ENCODE measurements around the gene LHPP.

The LHPP gene

DNA sequence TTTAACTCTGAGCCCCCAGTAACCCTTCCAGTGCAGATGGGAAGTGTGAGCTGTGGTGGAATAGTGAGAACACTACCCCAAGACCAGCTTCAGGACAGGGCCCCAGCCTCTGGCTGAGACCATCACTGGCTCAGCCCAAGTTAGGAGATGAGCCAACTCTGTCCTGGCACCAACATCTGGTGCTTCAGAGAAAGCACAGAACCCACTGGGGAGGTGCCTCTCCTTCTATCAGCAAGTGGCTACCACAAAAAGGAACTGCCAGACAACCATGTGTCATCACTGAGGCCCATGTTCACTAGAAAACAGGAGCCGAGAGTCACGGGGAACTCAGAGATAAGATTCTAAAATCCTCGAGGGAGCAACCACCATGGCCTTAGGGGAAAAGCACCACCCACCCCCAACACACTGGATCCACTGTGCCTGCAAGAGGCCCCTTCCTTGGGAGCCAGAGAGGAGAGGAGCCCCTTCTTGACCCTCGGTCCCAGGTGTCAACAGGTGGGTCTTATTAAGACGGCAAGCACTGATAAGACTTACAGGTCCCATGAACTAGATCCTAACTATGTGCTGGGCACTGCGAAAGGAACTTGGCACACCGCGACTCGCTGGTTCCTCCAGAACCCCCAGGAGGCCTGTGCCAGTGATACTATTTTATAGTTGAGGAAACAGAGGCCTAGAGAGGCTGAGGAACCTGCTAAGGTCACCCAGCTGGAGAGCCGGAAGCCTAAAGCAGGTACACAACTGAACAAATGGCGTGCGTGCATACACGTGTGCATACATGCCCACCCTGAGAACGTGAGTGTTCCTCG lies 179.9 kb downstream of the LHPP start:
- H3K4me3 ChIP-seq (ENCODE audit: low read length) = no peak overlapping the region
- TF ChIP-seq ZNF274 (IDR thresholded peaks at IDR 0.05; ENCODE audit: low read depth, low read length) = no peak

GRCh38 chr10:124642088-124642710 lies 180.6 kb downstream of the LHPP start:
- H3K4me3 ChIP-seq (ENCODE audit: low read length) = no peak overlapping the region
- TF ChIP-seq ZNF274 (IDR thresholded peaks at IDR 0.05; ENCODE audit: low read depth, low read length) = no peak

GRCh38 chr10:124643330-124644009 lies 181.8 kb downstream of the LHPP start:
- H3K4me3 ChIP-seq (ENCODE audit: low read length) = no peak overlapping the region
- no peak for TF ChIP-seq ZNF274 (IDR thresholded peaks at IDR 0.05; ENCODE audit: low read depth, low read length)

DNA sequence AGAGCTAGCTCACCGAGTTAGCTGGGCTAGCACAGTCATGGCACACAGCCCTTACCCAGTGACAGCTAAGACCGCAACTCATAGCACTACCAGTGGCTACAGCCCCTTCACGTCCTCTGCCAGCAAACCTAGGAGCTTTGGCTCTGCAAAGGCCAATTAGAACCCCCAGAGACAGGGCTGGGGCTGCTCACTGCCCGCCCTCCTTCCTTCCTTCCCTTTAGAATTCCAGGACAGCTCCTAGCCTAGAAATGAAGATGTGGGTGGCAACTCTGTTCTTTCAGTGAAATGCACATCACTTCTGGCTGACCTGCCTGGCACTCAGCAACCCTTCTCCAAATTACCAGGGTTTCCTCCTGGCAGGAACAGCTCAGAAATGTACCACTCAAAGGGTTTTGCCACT lies 182.6 kb downstream of the LHPP start:
- no peak for TF ChIP-seq ZNF274 (IDR thresholded peaks at IDR 0.05; ENCODE audit: low read depth, low read length)
- H3K4me3 ChIP-seq (ENCODE audit: low read length) = no peak overlapping the region

- H3K4me3 ChIP-seq (ENCODE audit: low read length) = no peak overlapping the region
- no peak for TF ChIP-seq ZNF274 (IDR thresholded peaks at IDR 0.05; ENCODE audit: low read depth, low read length)
Measured at GRCh38 chr10:124644771-124645415, 183.3 kb downstream of the LHPP start.

DNA sequence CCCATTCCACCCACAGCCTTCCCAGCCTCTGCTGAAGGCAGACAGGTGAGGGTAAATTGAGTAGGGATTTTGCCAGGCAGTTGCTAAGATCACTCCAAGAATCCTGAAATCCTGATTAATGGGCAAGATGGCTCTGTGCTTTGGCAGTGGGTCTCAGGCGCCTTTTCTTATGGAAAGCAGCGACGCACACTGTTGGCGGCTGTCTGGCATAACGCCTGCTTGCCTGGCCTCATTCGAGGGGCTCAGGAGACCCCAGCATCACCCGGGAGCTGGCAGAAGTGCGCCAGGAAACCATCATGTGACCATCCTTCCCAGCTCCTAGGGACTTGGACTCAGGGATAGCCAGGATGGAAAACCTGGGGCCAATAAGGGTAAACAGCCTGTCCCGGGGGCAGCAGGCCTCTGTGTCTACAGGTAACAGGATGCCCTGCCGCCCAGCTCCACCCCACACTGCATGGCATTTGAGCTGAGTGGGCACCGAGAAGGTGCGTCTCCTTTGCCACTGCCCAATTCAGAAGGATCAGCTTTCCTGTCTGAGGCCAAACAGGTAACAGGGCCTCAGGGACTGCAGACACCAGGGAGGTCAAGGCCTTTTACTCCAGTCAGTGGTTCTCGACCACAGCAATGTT lies 184.0 kb downstream of the LHPP start:
- no peak for TF ChIP-seq ZNF274 (IDR thresholded peaks at IDR 0.05; ENCODE audit: low read depth, low read length)
- H3K4me3 ChIP-seq (ENCODE audit: low read length) = no peak overlapping the region

DNA sequence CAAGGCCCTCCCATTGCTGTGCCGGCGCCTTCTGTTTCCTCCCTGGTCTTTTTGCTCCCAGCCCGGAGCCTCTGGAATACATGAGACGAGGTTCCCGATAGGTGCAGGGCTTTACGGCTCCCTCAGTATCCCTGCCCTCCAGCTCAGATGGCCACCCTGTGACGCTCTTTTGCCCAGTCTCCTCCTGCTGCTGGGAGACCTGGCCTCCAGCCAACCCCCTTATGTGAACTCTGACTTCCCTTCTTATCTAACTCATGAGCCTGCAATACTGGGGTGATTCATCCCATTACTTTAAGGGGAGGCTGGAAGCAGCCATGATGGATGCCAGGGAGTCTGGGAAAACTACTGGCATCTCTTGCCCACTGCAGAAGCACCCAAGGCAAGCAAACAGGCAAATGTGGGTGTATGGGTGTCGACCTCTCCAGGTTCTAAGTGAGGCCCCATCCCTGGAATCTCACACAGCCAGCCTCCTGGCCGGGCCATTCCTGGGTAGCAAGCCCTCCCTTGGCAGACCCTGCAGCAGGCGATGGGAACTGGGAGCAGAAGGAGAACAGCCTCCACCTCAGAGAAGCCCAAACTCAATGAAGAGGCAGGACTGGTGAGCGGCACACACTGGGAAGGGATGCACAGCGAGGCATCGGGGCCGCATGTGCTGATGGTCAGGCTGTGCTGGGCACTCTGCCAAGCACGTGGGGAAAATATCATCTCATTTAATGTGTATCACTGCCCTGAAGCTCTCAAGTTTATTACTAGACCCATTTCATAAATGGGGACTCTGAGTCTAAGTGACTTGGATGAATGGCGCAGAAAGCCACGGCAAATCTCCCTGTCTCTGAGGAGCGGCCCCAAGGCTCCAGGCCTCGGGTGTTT lies 185.1 kb downstream of the LHPP start:
- no peak for TF ChIP-seq ZNF274 (IDR thresholded peaks at IDR 0.05; ENCODE audit: low read depth, low read length)
- no peak overlapping the region for H3K4me3 ChIP-seq (ENCODE audit: low read length)

GRCh38 chr10:124647421-124648130 lies 186.0 kb downstream of the LHPP start:
- no peak for TF ChIP-seq ZNF274 (IDR thresholded peaks at IDR 0.05; ENCODE audit: low read depth, low read length)
- H3K4me3 ChIP-seq (ENCODE audit: low read length) = no peak overlapping the region

- no peak overlapping the region for H3K4me3 ChIP-seq (ENCODE audit: low read length)
- no peak for TF ChIP-seq ZNF274 (IDR thresholded peaks at IDR 0.05; ENCODE audit: low read depth, low read length)
Measured at GRCh38 chr10:124648131-124648475, 186.5 kb downstream of the LHPP start.

- no peak overlapping the region for H3K4me3 ChIP-seq (ENCODE audit: low read length)
Measured at GRCh38 chr10:124648738-124649137, 187.1 kb downstream of the LHPP start.

GRCh38 chr10:124649214-124649613 lies 187.6 kb downstream of the LHPP start:
- no peak overlapping the region for H3K4me3 ChIP-seq (ENCODE audit: low read length)
- no peak for TF ChIP-seq ZNF274 (IDR thresholded peaks at IDR 0.05; ENCODE audit: low read depth, low read length)

More at GRCh38 chr10:124648738-124649137, 187.1 kb downstream of the LHPP start:
- no peak for TF ChIP-seq ZNF274 (IDR thresholded peaks at IDR 0.05; ENCODE audit: low read depth, low read length)

DNA sequence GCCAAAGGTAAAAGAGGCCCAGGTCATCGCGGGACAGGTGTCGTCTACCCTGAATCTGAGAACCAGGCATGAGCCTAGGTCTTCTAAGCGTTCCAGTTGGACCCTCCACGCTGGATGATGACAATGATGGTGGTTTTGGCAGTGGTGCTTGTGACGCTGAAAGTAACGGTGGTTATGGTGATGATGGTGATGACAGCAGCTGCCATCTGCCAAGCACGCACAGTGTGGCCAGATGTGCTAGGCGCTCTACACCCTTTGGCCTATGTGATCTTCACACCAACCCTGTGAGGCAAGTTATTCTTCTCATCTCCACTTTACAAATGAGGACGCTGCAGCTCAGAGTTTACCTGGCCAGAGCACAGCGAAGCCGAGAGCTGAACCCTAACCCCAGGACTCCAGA lies 188.6 kb downstream of the LHPP start:
- TF ChIP-seq ZNF274 (IDR thresholded peaks at IDR 0.05; ENCODE audit: low read depth, low read length) = no peak
- H3K4me3 ChIP-seq (ENCODE audit: low read length) = no peak overlapping the region
